ENCODE results near the gene PCSK2.

DNA sequence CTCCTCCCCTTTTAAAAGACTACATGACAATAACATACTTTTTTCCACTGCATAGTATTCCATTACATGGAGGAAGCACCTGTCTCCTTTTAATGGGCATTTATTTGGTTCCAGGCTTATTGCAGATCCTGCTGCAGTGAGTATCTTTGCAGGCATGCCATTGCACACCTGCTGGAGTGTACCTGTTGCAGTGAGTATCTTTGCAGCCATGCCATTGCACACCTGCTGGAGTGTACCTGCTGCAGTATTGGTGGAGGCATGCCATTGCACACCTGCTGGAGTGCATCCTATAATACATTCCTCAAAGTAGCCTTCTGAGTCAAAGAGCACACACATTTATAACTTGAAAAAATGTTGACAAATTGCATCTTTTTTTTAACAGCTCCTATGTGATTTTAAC, 302.7 kb downstream of the PCSK2 start:
- TF ChIP-seq, protein P1, sequence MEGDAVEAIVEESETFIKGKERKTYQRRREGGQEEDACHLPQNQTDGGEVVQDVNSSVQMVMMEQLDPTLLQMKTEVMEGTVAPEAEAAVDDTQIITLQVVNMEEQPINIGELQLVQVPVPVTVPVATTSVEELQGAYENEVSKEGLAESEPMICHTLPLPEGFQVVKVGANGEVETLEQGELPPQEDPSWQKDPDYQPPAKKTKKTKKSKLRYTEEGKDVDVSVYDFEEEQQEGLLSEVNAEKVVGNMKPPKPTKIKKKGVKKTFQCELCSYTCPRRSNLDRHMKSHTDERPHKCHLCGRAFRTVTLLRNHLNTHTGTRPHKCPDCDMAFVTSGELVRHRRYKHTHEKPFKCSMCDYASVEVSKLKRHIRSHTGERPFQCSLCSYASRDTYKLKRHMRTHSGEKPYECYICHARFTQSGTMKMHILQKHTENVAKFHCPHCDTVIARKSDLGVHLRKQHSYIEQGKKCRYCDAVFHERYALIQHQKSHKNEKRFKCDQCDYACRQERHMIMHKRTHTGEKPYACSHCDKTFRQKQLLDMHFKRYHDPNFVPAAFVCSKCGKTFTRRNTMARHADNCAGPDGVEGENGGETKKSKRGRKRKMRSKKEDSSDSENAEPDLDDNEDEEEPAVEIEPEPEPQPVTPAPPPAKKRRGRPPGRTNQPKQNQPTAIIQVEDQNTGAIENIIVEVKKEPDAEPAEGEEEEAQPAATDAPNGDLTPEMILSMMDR (IDR thresholded peaks at IDR 0.05 in 8 of 11, conservative IDR thresholded peaks at IDR 0.05 in 3 of 11), result no peak
- TF ChIP-seq POLR2A (IDR thresholded peaks at IDR 0.05) (no peak), POLR2AphosphoS5 (IDR thresholded peaks at IDR 0.05) (no peak)

Measured in spleen (tissue), 7 donors.